K562 (cell line): ENCODE results near the gene SHBG. TPM values are rescaled to one million over a fixed set of nuclear protein-coding genes. Genes with fewer than 3 reads are reported as not detected.
A peak's percentile ranks its signal among the peaks of the same experiment; 100 is the strongest.

Experiments used
- CBX1 ChIP-seq: sonication (generic); IDR thresholded peaks from 2 replicates; pipeline ENCODE4 v1.6.1; 2016; ENCODE audit warnings: antibody characterized with exemption, low read depth, mild to moderate bottlenecking
- CSDE1 ChIP-seq, 2 experiments: fragments of 450-650 bp; IDR thresholded peaks; 2 replicates each; pipeline ENCODE4 v1.6.1; 2016; ENCODE audit warnings: mild to moderate bottlenecking in 1 of 2
- ESRRA ChIP-seq: fragments of 450-650 bp; IDR thresholded peaks from 2 replicates; pipeline ENCODE4 v1.6.1; 2014; ENCODE audit warnings: low read depth, mild to moderate bottlenecking, moderate library complexity, borderline replicate concordance
- ESRRB ChIP-seq: fragments of 250-450 bp; sonication (Bioruptor Pico); IDR thresholded peaks from 2 replicates; pipeline ENCODE4 v1.5.0; 2020; ENCODE audit warnings: mild to moderate bottlenecking, moderate library complexity, borderline replicate concordance
- HDAC1 ChIP-seq, 2 experiments: fragments of 450-650 bp; IDR thresholded peaks; 2 replicates each; pipeline ENCODE4 v1.6.1; 2016 to 2017; ENCODE audit warnings: inconsistent platforms in 1 of 2, mild to moderate bottlenecking in 1 of 2, moderate library complexity in 1 of 2
- HDAC2 ChIP-seq: fragments of 450-650 bp; IDR thresholded peaks from 2 replicates; pipeline ENCODE4 v1.6.1; 2016; ENCODE audit warnings: mild to moderate bottlenecking
- MED1 ChIP-seq: sonication (generic); formaldehyde crosslinking; IDR thresholded peaks from 2 replicates; pipeline ENCODE4 v1.8.1; 2023; ENCODE audit warnings: missing genetic modification reagents, borderline replicate concordance
- NR2C1 ChIP-seq, 2 experiments: fragments of 450-650 bp; IDR thresholded peaks; 2 replicates each; pipeline ENCODE4 v1.6.1; 2017; ENCODE audit warnings: mild to moderate bottlenecking in 2 of 2, antibody characterized with exemption in 1 of 2, inconsistent platforms in 1 of 2, missing compliant biosample characterization in 1 of 2, missing genetic modification characterization in 1 of 2
- NR2C2 ChIP-seq, 2 experiments: fragments of 200-800 bp in 1 of 2; sonication (Bioruptor generic) in 1 of 2; sonication (generic) in 1 of 2; formaldehyde crosslinking in 1 of 2; IDR thresholded peaks; 2 replicates each; pipeline versions ENCODE4 v1.6.1 to v1.8.0; 2016 to 2022; ENCODE audit warnings: mild to moderate bottlenecking in 1 of 2, missing compliant biosample characterization in 1 of 2, missing genetic modification characterization in 1 of 2, missing genetic modification reagents in 1 of 2
- POLR2AphosphoS5 ChIP-seq: IDR thresholded peaks from 2 replicates; pipeline ENCODE4 v1.6.1; 2011; ENCODE audit warnings: mild to moderate bottlenecking, low read depth, low read length, moderate library complexity; ENCODE audit not compliant: control insufficient read depth, insufficient read depth
- SMARCA4 ChIP-seq: fragments of 450-650 bp; IDR thresholded peaks from 2 replicates; pipeline ENCODE4 v1.6.1; 2016
- TARDBP ChIP-seq: fragments of 450-650 bp; IDR thresholded peaks from 2 replicates; pipeline ENCODE4 v1.6.1; 2016
- ZNF224 ChIP-seq: sonication (generic); formaldehyde crosslinking; IDR thresholded peaks from 2 replicates; pipeline ENCODE4 v1.8.0; 2022; ENCODE audit warnings: mild to moderate bottlenecking, missing genetic modification reagents
- ZNF3 ChIP-seq: fragments of 250-450 bp; sonication (Bioruptor Pico); IDR thresholded peaks from 2 replicates; pipeline ENCODE4 v1.5.0; 2021; ENCODE audit warnings: mild to moderate bottlenecking, moderate library complexity
- ZNF316 ChIP-seq: fragments of 450-650 bp; IDR thresholded peaks from 2 replicates; pipeline ENCODE4 v1.6.1; 2016
- polyA plus RNA-seq, 8 experiments: library from polyadenylated mRNA; depleted of rRNA in 4 of 8; stranded (reverse) in 5 of 8; unstranded in 3 of 8; fragments of >200 nt; fragmentation: Nextera tagmentation in 2 of 8; fragmentation: Illumina TruSeq in 1 of 8; extraction: Ambion mirVana in 2 of 8; extraction: Trizol in 1 of 8; gene quantifications; 2 replicates each; pipeline versions ENCODE4 v1.2.1 to v1.2.3, GENCODE V29; 2011 to 2014; ENCODE audit warnings: inconsistent platforms in 1 of 8, missing spikeins in 1 of 8
- total RNA-seq, 7 experiments: library from RNA; depleted of rRNA in 6 of 7; stranded (reverse); fragments of >200 nt in 6 of 7; fragmentation: Illumina TruSeq in 2 of 7; extraction: Trizol in 2 of 7; gene quantifications; 2 replicates each; pipeline versions ENCODE4 v1.2.1 to v1.2.3, GENCODE V29; 2011 to 2021; ENCODE audit warnings: low replicate concordance in 1 of 7
- TF ChIP-seq, protein P1 (sequence below): fragments of 450-650 bp; conservative IDR thresholded peaks from 2 replicates; pipeline ENCODE4 v1.6.1; 2016; ENCODE audit warnings: missing genetic modification characterization, low read depth, mild to moderate bottlenecking, missing compliant biosample characterization, moderate library complexity
- TF ChIP-seq, protein P2 (sequence below): sonication (generic); formaldehyde crosslinking; IDR thresholded peaks from 2 replicates; pipeline ENCODE4 v1.8.1; 2023; ENCODE audit warnings: mild to moderate bottlenecking, missing genetic modification reagents
- TF ChIP-seq, protein P3 (sequence below): fragments of 250-450 bp; sonication (Bioruptor Pico); IDR thresholded peaks from 2 replicates; pipeline ENCODE4 v1.5.0; 2021; ENCODE audit warnings: mild to moderate bottlenecking, borderline replicate concordance
- TF ChIP-seq, protein P4 (sequence below), 2 experiments: fragments of 450-650 bp; IDR thresholded peaks; 2 replicates each; pipeline ENCODE4 v1.6.1; 2016
- TF ChIP-seq, protein P5 (sequence below): sonication (generic); formaldehyde crosslinking; IDR thresholded peaks from 2 replicates; pipeline ENCODE4 v1.8.0; 2022; ENCODE audit warnings: mild to moderate bottlenecking, low read depth, missing genetic modification reagents

SHBG gene
- total and polyA plus RNA-seq, 9 of the 15 experiments (the other 6 are each of a cell fraction or from before 2014, with no cell fraction given): not detected

DNA sequence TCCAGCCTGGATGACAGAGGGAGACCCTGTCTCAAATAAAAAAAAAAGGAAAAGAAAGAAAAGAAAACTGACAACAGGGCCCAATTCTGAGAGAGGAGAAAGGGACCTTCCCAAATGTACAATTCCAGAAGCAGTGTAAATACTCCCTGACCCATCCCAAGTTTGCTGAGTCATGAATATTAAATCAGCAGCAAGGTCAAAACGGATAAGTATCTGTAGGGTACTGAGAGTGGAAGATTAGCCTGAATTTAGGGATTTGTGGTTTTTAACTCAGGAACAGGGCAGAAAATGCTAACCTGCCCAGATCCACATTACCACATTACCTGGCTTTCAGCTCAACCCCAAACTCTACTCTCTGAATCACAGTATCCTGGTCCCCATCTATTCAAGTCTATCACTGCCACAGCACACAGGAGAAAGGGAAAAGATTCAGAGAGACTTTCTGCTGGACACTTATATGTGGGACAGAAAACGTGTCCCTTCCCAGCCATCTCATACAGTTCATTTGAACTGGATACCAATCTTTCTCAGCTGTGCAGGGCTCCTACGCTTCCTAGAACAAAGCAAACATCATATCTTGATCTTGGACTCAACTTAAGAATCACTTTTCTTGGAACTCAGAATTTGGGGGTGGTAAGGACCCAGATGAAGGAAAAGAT is 18.2 kb upstream of the SHBG start (continued):
- TF ChIP-seq, protein P1, sequence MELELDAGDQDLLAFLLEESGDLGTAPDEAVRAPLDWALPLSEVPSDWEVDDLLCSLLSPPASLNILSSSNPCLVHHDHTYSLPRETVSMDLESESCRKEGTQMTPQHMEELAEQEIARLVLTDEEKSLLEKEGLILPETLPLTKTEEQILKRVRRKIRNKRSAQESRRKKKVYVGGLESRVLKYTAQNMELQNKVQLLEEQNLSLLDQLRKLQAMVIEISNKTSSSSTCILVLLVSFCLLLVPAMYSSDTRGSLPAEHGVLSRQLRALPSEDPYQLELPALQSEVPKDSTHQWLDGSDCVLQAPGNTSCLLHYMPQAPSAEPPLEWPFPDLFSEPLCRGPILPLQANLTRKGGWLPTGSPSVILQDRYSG (tag): no peak
- TF ChIP-seq ZNF3 (CRISPR knock-in tag): no peak
- TF ChIP-seq ESRRB (CRISPR knock-in tag): no peak
- TF ChIP-seq, protein P2, sequence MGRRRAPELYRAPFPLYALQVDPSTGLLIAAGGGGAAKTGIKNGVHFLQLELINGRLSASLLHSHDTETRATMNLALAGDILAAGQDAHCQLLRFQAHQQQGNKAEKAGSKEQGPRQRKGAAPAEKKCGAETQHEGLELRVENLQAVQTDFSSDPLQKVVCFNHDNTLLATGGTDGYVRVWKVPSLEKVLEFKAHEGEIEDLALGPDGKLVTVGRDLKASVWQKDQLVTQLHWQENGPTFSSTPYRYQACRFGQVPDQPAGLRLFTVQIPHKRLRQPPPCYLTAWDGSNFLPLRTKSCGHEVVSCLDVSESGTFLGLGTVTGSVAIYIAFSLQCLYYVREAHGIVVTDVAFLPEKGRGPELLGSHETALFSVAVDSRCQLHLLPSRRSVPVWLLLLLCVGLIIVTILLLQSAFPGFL (CRISPR knock-in tag): no peak
- TF ChIP-seq MED1 (CRISPR knock-in tag): no peak
- TF ChIP-seq, protein P3, sequence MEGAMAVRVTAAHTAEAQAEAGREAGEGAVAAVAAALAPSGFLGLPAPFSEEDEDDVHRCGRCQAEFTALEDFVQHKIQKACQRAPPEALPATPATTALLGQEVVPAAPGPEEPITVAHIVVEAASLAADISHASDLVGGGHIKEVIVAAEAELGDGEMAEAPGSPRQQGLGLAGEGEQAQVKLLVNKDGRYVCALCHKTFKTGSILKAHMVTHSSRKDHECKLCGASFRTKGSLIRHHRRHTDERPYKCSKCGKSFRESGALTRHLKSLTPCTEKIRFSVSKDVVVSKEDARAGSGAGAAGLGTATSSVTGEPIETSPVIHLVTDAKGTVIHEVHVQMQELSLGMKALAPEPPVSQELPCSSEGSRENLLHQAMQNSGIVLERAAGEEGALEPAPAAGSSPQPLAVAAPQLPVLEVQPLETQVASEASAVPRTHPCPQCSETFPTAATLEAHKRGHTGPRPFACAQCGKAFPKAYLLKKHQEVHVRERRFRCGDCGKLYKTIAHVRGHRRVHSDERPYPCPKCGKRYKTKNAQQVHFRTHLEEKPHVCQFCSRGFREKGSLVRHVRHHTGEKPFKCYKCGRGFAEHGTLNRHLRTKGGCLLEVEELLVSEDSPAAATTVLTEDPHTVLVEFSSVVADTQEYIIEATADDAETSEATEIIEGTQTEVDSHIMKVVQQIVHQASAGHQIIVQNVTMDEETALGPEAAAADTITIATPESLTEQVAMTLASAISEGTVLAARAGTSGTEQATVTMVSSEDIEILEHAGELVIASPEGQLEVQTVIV: no peak
- TF ChIP-seq CSDE1 (IDR thresholded peaks at IDR 0.05): no peak
- no peak for TF ChIP-seq POLR2AphosphoS5
- peak; percentile 99 for TF ChIP-seq ZNF316
- TF ChIP-seq ESRRA: peak; percentile 81; the same call in 1 of the 2 replicates
- peak; percentile 19; the same call in 1 of the 2 replicates for TF ChIP-seq SMARCA4
- TF ChIP-seq, protein P4, sequence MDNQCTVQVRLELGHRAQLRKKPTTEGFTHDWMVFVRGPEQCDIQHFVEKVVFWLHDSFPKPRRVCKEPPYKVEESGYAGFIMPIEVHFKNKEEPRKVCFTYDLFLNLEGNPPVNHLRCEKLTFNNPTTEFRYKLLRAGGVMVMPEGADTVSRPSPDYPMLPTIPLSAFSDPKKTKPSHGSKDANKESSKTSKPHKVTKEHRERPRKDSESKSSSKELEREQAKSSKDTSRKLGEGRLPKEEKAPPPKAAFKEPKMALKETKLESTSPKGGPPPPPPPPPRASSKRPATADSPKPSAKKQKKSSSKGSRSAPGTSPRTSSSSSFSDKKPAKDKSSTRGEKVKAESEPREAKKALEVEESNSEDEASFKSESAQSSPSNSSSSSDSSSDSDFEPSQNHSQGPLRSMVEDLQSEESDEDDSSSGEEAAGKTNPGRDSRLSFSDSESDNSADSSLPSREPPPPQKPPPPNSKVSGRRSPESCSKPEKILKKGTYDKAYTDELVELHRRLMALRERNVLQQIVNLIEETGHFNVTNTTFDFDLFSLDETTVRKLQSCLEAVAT (IDR thresholded peaks at IDR 0.05): 0 out of 4 replicates have a peak, but pooled peaks of 1 of the 2 experiments have one; percentile 21
- TF ChIP-seq CBX1: no peak
- peak in 1 of 2 experiments; percentile 86; a peak in 2 of 4 replicates for TF ChIP-seq HDAC1 (IDR thresholded peaks at IDR 0.05)
- no peak for TF ChIP-seq TARDBP
- TF ChIP-seq, protein P5, sequence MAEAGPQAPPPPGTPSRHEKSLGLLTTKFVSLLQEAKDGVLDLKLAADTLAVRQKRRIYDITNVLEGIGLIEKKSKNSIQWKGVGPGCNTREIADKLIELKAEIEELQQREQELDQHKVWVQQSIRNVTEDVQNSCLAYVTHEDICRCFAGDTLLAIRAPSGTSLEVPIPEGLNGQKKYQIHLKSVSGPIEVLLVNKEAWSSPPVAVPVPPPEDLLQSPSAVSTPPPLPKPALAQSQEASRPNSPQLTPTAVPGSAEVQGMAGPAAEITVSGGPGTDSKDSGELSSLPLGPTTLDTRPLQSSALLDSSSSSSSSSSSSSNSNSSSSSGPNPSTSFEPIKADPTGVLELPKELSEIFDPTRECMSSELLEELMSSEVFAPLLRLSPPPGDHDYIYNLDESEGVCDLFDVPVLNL: no peak
- no peak for TF ChIP-seq NR2C2 (CRISPR knock-in tag; IDR thresholded peaks at IDR 0.05)
- peak; percentile 61 for TF ChIP-seq NR2C2 (tag; IDR thresholded peaks at IDR 0.05)
- TF ChIP-seq ZNF224 (CRISPR knock-in tag): no peak
- TF ChIP-seq NR2C1 (IDR thresholded peaks at IDR 0.05): no peak
- TF ChIP-seq NR2C1 (tag; IDR thresholded peaks at IDR 0.05): peak; percentile 48; the same call in 1 of the 2 replicates
- TF ChIP-seq HDAC2: peak; percentile 86
